NCI-H2081 (cell line): ENCODE measurements around the gene SLC24A3.

Experiments used
- DNase-seq, 2 experiments: peaks; one replicate each; lab custom pipeline; 2025; lab: John Stamatoyannopoulos, UW

SLC24A3 gene

GRCh38 chr20:19384940-19385339 lies 172.5 kb downstream of the SLC24A3 start:
- no peak for DNase-seq

DNA sequence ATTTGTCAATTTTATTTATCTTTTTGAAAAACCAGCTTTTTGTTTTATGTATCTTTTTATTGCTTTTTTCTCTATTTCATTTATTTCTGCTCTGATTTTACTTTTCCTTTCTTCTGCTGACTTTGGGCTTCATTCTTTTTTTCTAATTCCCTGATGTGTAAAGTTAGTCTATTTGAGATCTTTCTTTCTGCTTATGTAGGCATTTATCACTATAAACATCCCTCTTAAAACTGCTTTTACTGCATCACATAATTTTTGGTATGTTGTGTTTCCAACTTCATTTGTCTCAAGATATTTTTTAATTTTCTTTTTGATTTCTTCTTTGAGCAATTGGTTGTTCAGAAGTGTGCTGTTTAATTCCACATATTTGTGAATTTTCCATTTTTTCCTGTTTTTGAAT lies 174.8 kb downstream of the SLC24A3 start:
- no peak for DNase-seq

DNA sequence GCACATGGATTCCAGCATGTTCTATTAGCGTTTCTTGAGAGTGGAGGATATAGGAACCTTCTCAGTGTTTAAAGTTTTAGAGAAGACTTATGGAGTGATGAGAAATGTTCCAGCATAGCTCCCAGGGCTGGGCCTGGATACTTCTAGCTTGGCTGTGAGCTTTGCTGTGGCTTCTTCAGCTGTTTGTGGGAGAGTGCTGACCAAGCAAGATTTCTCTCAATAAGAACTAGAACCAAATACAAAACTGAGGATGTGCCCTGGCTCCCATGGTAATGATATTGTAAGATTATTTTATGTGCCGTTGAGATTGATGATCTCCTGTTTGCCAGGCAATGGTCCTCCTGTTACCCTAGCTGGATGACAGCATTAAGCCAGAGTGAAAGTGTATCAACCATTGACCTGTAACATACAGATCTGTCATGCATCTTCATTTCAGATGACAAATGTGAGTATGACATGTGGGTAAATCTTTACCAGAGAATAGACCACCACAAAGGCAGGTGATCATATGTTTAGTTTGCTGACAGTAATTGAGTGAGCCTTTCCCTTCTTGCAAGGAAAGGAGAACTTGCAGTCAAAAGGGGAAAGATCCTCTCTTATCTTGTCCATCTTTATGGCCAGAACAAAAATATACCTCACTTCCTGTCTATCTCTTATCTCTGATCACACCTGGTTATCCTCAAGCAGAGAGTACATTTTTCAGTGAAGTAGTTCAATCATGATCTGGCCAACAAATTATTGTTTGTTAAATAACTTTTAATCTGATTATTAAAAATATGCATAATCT lies 180.1 kb downstream of the SLC24A3 start:
- no peak for DNase-seq

- DNase-seq = no peak
Observed at GRCh38 chr20:19396460-19397081, 184.1 kb downstream of the SLC24A3 start.

DNA sequence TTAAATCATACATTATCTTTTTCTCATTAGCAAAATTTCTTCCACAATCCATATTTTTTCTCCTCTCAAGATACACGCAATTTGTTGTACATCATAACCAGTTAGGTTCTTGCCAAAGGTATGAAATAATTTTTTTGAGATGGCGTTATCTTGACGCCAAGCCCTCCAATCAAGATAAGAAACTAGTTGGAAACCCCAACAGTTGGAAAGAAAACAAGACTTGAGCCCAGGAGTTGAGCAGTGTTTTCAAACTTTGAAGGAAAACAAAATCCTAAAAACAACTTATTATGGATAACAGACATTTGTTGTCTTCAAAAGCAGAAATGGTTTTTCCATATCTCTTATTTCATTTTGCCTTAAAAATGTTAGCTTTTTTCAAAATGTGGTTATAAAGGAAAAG lies 184.8 kb downstream of the SLC24A3 start:
- no peak for DNase-seq

- DNase-seq = no peak
Observed at GRCh38 chr20:19397666-19398065, 185.2 kb downstream of the SLC24A3 start.

- no peak for DNase-seq
Observed at GRCh38 chr20:19401096-19401495, 188.7 kb downstream of the SLC24A3 start.

GRCh38 chr20:19403549-19403948 lies 191.1 kb downstream of the SLC24A3 start:
- no peak for DNase-seq

GRCh38 chr20:19404826-19405225 lies 192.4 kb downstream of the SLC24A3 start:
- no peak for DNase-seq

DNA sequence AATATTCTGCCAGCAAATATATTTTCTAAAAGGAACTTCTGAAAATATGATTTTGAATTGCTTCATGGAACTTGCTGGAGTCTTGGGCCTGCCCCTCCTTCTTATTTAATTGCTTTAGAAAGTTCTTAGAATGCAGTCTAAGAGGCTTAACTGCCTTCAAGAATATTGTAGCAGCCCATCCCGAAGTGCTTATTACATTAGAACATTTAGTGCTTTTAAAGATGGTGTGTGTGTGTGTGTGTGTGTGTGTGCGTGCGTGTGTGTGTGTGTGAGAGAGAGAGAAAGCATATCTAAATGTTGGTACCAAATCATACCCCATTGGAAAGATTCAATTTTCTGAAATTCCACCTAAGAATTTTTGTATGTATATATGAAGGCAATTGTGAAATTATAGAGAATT lies 193.5 kb downstream of the SLC24A3 start:
- no peak for DNase-seq

DNA sequence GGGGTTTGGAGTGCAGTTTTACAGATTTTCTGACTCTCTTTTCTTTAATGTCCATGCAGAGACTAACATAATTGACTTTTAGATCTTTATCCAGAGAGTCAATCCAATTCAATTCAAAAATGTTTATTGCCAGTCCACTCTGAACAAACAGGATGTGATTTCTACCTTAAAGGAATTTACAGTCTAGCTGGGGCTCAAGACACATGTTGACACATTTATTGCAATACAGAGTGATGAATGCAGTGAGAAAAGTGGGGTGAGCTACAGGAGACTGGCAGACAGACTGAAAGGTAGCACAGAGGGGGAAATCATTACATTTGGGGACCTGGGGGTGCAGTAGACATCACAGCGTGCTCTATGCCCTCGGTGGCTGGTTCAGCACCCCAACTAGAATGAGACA lies 193.9 kb downstream of the SLC24A3 start:
- DNase-seq = no peak

DNA sequence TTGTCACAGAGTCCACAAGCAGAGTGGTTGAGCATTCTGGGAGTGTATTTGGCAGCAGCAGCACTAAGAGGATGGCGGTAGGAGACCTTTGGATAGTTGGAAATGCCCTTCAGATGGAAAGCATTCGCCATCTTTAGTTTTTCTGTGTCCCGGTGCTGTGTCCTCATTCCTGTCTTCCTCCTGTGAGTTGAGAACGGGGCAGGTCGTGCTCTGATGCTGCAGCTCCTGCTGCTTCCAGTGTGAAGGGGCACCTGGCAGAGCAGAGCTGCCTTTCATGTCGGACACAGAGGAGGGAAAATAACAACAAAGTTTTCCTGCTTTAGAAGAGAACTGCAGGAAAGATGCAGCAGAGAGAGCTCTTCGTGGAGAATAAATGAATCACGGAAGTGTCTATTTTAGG lies 194.8 kb downstream of the SLC24A3 start:
- DNase-seq = no peak

GRCh38 chr20:19407736-19408135 lies 195.3 kb downstream of the SLC24A3 start:
- no peak for DNase-seq

GRCh38 chr20:19408971-19409370 lies 196.5 kb downstream of the SLC24A3 start:
- DNase-seq = no peak

DNA sequence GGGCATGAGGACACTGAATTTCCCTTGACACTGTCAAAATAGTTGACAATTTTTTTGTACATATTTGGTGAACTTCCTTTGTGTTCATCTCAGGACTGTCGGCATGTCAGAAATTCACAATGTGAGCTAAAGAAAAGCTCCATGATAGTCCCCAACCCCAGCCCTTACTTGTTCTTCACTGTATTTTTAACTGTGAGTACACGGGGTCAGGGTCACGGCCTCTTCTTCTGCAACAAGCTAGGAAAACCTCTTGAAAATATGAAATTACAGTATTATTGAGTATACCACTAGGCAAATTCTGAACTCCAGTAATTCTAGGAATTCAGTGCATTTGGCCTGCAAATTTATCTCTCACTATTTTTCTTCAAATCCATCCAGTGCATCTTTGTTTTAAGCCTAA lies 199.4 kb downstream of the SLC24A3 start:
- no peak for DNase-seq

GRCh38 chr20:19412254-19412653 lies 199.8 kb downstream of the SLC24A3 start:
- DNase-seq = no peak

DNA sequence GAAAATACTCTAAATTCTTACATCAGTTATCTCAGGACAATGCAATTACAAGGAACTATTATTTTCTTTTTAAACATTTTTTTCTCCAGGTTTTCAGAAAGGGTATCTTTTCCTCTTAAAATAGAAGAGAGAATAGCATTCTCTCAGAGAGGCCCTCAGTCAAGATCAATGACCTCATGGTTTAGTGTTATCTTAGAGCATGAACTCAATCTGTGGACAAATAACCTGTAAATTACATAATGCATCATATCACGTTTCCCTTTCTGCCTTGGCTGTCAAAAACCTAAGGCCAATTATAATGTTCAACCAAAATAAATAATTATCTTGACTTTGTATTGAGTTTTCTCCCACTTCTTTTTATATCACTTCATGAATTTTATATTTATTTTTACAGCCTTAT lies 202.2 kb downstream of the SLC24A3 start:
- DNase-seq = no peak

DNA sequence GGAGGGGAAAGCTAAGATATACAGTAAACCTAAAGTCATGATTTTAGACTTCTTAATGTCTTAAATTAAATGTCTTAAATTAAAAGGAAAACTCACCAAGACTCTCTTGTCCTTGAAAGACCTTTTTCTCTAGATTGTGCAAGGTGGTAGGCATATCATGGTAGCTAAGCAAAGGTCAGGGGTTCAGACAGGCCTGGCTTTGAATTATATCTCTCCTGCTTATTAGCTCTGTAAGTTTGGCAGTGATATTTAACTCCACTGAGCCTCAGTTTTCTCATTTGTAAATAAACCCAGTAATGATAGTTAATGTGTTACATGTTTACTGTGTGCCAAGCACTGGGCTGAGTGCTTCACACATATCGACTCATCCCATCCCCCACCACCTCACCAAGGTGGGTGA lies 203.3 kb downstream of the SLC24A3 start:
- DNase-seq = no peak

DNA sequence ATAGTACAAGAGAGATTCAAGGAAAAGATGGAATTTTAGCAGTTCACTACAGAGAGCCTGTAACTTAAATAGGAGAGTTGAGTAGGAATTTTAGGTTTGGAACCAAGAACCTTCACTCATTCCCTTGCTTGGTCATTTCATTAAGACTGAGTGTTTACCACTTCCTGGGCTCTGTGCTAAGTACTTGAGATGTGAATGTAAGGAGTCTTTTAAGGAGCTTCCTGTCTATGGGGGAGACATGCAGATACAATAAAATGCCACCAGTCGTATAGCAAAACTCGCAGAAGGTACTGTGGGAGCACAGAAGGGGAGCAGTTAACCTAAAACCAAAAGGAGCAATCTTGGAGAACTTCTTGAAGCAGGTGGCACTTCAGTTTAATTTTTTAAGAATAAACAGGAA lies 204.2 kb downstream of the SLC24A3 start:
- DNase-seq = no peak

DNA sequence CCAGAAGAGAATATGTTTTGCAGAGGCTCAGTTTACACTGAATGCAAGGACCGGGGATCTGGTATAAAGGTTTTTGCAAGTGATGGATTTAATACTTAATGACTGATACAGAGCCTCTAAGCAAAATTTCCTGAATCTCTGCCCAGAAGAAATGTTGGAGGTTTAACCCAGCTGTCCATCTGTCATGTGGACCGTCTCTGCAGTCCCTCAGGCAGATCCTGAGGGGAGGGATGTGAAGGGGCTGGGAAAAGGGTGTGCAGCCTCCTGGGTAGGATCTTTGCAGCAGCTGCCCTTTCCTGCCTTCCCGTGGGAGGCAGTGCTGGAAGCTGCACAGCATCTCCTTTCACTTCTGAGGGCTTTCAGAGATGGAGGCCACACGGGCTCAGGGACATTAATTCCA lies 207.0 kb downstream of the SLC24A3 start:
- no peak for DNase-seq

GRCh38 chr20:19423097-19423899 lies 210.9 kb downstream of the SLC24A3 start:
- no peak for DNase-seq

DNA sequence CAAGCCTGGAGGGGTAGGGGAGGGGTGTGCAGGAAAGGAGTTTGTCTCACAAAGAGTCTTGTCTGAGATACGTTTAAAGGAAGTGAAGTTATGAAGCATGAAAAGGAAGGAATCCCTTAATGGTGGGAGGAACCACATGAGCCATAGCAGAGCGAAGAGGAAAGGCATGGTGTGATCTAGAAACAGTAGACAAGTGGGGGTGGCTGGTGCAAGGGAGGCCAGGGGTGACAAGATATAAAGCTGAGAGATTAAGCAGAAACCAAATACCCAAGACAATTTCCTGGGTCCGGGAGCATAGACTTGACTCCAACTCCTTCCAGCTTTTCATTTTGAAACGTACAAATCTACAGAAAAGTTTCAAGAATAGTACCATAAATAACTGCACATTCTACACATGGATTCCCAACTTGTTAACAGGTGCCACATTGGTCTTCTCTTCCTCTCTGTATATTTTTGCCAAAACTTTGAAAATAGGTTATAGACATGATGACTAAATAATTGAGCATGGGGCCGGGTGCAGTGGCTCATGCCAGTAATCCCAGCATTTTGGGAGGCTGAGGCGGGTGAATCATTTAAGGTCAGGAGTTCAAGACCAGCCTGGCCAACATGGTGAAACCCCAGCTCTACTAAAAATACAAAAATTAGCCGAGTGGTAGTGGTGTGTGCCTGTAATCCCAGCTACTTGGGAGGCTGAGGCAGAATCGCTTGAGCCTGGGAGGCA lies 211.6 kb downstream of the SLC24A3 start:
- no peak for DNase-seq
